C4-2B (cell line): ENCODE data around the gene WT1.

ENCODE experiments used
- ZFX ChIP-seq: fragments of 450-650 bp; IDR thresholded peaks from 2 replicates; pipeline ENCODE4 v1.6.1; 2017
- TF ChIP-seq, protein P1 (sequence below): fragments of 450-650 bp; conservative IDR thresholded peaks from 2 replicates; pipeline ENCODE4 v1.5.1; 2017; ENCODE audit warnings: mild to moderate bottlenecking

DNA sequence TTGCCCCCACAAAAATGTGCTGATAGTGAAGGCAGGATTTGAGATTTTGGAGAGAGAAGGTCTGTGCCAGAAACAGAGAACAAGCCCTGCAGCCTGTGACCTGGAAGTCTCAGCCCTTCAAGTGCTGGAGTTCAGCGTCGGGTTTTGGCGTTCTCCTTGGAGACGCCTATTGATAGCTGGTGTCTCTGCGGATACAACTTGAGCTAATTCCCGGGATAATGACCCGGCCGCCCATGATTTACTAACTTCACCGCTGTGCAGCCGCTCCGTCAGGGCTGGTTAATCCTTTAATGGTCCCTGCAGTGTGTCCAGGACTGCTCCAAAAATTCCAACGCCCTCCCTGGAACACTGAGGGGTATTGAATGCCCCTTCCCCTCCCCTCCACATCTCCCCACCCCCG is 76.6 kb downstream of the WT1 start:
- TF ChIP-seq, protein P1, sequence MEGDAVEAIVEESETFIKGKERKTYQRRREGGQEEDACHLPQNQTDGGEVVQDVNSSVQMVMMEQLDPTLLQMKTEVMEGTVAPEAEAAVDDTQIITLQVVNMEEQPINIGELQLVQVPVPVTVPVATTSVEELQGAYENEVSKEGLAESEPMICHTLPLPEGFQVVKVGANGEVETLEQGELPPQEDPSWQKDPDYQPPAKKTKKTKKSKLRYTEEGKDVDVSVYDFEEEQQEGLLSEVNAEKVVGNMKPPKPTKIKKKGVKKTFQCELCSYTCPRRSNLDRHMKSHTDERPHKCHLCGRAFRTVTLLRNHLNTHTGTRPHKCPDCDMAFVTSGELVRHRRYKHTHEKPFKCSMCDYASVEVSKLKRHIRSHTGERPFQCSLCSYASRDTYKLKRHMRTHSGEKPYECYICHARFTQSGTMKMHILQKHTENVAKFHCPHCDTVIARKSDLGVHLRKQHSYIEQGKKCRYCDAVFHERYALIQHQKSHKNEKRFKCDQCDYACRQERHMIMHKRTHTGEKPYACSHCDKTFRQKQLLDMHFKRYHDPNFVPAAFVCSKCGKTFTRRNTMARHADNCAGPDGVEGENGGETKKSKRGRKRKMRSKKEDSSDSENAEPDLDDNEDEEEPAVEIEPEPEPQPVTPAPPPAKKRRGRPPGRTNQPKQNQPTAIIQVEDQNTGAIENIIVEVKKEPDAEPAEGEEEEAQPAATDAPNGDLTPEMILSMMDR = no peak
- no peak for TF ChIP-seq ZFX
